ENCODE data around the gene PRR12.
A peak's percentile ranks its signal among the peaks of the same experiment; 100 is the strongest.
"Not testable (repeated sequence)": the region's sequence is repeated elsewhere in the genome, so short reads cannot be mapped to it uniquely, and the experiment has no call there.

Gene PRR12

GRCh38 chr19:49593233-49594113 lies 2.5 kb downstream of the PRR12 start:
- peak; percentile 99 for DNase-seq (ENCODE audit: low spot score)

DNA sequence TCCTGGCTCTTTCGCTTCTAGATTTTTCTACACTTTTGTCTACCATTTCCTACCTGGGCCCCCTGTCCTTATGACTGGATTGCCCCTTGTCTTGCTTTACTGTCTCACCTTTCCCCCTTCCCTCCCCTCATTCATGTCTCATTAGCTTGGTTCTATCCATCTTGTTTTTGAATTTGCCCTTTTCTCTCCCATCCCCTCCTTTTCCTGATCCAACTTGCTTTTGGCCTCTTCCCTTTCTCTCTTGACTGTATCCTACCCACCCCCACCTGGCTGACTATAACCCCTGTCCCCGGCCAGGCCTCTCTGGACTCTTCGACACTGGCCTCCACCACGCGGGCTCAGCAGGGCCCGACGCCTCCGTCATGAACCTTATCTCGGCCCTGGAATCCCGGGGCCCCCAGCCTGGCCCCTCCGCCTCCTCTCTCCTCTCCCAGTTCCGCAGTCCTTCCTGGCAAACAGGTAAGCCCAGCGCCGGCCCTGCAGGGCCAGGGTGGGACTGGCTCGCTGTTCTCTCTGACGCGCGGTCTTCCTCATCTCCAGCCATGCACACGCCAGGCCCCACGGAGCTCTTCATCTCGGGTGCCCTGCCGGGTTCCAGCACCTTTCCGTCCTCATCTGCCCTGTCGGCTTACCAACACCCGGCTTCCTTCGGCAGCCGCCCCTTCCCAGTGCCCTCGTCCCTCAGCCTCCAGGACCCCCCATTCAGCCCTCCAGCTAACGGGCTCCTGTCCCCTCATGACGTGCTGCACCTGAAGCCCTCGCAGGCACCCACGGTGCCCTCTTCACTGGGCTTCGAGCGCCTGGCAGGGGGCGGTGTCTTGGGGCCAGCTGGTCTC lies 3.4 kb downstream of the PRR12 start:
- no peak for DNase-seq (ENCODE audit: low spot score)

DNA sequence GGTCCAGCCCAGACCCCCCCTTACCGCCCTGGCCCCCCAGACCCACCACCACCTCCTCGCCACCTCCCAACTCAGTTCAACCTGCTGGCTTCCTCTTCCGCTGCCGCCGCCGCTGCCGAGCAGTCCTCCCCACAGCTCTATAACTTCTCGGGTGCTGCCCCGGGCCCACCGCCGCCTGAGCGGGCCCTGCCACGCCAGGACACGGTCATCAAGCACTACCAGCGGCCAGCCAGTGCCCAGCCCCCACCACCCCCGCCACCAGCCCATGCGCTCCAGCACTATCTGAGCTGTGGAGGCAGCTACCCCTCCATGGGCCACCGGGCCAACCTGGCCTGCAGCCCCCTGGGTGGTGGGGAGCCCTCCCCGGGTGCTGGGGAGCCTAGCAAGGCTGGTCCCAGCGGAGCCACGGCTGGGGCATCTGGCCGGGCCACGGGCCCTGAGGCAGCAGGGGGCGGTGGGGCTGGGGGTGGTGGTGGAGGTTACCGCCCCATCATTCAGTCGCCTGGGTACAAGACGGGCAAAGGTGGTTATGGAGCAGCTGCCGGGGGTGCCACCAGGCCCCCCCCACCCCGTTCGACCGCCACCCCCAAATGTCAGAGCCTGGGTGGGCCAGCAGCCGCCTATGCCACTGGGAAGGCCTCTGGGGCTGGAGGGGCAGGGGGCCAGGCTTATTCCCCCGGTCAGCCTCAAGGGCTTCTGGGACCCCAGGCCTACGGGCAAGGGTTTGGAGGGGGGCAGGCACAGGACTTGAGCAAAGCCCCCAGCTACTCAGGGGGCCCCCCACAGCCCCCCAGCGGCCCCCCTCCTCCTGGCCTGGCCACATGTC lies 4.2 kb downstream of the PRR12 start:
- DNase-seq (ENCODE audit: low spot score), result no peak

DNA sequence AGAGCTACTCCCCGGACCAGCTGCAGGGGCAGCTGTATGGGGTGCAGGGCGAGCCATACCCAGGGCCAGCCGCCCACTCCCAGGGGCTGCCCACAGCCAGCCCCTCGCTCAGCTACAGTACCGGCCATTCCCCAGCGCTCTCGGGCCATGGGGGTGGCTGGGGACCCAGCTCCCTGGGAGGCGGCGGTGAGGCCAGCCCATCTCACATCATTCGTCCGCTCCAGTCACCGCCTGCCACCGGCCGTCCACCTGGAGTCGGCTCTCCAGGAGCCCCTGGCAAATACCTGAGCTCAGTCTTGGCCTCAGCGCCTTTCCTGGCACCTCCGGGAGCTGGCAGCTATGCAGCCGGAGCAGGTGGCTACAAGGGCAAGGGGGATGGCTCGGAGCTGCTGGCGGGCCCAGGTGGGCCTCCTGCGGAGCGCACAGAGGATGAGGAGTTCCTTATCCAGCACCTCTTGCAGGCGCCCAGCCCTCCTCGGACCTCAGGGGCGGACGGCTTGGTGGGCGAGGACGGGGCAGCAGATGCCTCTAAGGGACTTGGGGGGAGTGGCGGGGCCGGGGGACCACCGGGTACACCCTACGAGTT lies 4.9 kb downstream of the PRR12 start:
- no peak for DNase-seq (ENCODE audit: low spot score)

DNA sequence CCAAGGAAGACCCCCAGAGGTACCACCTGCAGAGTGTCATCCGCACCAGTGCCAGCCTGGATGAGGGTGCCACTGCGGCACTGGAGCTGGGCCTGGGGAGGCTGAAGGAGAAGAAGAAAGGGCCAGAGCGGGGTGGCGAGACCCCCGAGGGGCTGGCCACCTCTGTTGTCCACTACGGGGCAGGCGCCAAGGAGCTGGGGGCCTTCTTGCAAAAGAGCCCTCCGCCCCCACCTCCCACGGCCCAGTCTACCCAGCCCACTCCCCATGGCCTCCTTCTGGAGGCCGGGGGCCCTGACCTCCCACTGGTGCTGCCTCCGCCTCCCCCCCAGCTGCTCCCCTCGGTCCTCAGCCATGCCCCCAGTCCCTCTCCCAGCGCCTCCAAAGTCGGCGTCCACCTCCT lies 5.4 kb downstream of the PRR12 start:
- no peak for DNase-seq (ENCODE audit: low spot score)

GRCh38 chr19:49596954-49597702 lies 6.1 kb downstream of the PRR12 start:
- no peak for DNase-seq (ENCODE audit: low spot score)

- no peak for DNase-seq (ENCODE audit: low spot score)
These were observed 6.7 kb downstream of the PRR12 start for GRCh38 chr19:49597703-49597974.

DNA sequence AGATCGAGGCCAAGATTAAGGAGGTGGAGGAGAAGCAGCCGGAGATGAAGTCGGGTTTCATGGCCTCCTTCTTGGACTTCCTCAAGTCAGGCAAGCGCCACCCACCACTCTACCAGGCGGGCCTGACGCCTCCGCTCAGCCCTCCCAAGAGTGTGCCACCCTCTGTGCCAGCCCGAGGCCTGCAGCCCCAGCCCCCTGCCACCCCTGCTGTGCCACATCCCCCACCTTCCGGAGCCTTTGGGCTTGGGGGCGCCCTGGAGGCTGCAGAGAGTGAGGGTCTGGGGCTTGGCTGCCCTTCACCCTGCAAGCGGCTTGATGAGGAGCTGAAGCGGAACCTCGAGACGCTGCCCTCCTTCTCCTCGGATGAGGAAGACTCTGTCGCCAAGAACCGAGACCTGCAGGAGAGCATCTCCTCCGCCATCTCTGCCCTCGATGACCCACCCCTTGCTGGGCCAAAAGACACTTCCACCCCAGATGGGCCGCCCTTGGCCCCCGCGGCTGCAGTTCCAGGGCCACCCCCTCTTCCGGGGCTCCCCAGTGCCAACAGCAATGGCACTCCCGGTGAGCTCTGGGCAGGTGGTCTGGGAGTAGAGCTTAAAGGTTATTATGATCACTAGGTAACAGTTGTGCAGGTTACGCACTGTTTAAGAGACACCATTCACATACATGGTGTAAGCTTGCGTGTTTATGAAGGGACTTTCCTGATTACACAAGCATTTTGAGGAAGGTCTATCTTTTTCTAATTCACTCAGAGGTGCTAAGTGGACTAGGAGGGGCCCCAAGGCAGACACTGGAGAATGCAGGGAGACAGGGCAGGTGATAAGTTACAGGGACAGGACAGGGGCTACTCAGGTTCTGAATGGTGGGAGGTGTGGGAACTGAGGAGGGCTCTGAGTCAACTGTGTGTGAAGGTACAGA lies 8.7 kb downstream of the PRR12 start:
- no peak for DNase-seq (ENCODE audit: low spot score)

- DNase-seq (ENCODE audit: low spot score), result no peak
These were observed 10.6 kb downstream of the PRR12 start for GRCh38 chr19:49601482-49602038.

DNA sequence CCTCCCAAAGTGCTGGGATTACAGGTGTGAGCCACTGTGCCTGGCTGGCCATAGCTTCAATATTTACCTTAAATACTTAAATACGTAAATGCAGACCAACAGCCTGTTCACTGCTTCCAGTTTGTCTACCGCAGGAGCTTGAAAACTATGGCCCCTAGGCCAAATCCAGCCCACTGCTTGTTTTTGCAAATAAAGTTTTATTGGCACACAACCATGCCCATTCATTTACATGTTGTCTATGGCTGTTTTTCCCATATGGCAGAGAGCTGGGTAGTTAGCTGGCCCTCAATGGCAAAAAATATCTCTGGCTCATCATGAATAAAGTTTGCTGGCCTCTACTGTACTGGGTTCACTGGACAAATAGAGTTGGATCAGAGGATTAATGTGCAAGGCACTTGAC lies 11.8 kb downstream of the PRR12 start:
- DNase-seq (ENCODE audit: low spot score), result no peak

- no peak for DNase-seq (ENCODE audit: low spot score)
These were observed 14.6 kb downstream of the PRR12 start for GRCh38 chr19:49605605-49606004.

- no peak for DNase-seq (ENCODE audit: low spot score)
These were observed 18.6 kb downstream of the PRR12 start for GRCh38 chr19:49609499-49610092.

DNA sequence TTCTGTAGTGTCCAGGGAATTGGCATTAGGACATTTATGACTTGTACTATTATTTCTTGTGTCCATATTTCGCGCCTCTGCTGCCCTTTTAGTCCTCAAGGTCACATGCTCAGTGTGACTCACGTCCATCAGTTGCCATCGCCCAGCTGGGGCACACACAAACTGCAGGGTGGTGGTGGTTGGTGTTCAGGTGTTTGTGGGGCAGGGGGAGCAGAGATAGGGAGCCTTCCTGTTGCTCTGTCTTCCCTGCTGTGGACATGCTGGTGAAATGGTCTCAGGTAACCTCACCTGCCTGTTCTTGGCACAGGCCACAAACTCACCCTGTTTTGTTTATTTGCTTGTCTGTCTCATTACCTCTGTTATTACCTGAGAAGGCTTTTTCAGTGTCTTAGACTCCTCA lies 22.4 kb downstream of the PRR12 start:
- DNase-seq (ENCODE audit: low spot score), result peak; percentile 32

DNA sequence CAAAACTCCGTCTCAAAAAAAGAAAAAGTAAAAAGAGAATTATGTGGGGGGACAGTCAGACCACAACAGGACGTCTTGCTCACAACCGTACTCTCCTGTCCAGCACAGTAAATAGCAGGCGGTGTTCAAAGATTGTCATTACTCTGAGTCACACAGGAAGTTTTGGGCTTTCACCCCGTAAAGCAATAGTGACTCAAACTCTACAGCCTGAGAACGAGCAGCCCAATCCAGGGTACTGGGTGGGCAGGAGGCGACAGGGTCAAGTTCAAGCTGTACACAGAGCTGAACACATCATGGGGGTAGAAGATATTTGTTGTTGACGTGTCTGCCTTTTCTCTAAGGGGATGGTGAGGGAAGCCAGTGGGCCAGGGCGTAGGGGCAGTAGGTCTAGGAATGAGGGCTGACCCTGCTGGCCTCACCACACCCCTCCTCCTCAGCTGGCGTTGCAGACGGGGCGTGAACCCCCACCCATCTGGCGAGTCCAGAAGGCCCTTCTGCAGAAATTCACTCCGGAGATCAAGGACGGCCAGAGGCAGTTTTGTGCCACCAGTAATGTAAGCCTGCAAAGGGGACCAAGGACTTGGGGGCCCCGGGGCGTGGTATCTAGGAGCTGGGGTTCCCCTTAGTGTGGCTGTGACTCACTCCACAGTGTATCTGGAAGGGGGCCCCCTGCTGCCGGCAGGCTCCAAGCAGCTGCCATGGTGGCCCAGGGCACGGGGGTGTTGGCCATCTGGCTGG lies 23.3 kb downstream of the PRR12 start:
- peak; percentile 82 for DNase-seq (ENCODE audit: low spot score)

DNA sequence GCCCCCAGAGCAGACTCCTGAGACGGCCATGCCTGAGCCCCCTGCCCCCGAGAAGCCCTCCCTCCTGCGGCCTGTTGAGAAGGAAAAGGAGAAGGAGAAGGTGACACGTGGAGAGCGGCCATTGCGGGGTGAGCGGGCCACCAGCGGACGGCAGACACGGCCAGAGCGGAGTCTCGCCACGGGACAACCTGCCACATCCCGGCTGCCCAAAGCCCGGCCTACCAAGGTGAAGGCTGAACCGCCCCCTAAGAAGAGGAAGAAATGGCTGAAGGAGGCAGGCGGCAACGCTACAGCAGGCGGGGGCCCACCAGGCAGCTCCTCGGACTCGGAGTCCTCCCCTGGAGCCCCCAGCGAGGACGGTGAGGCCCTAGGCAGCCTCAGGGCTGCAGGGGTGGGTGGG lies 24.9 kb downstream of the PRR12 start:
- no peak for DNase-seq (ENCODE audit: low spot score)

DNA sequence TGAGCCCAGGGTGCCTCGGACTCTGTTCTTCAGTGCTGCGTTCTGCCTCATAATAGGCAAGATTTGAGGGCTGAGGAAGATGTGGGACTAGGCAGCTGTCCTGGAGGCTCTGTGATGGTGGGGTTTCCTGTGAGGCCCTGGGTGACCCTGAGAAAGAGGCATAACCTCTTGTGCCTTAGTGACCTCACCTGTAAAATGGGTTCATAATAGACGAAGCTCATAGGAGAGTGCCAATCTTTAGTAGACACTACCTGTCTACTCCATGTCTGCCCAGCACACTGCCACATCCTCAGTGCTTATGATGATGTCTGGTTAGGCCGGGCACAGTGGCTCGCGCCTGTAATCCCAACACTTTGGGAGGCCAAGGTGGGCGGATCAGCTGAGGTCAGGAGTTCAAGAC lies 25.6 kb downstream of the PRR12 start:
- DNase-seq (ENCODE audit: low spot score), result no peak

GRCh38 chr19:49616945-49617344 lies 26.0 kb downstream of the PRR12 start:
- no peak for DNase-seq (ENCODE audit: low spot score)

DNA sequence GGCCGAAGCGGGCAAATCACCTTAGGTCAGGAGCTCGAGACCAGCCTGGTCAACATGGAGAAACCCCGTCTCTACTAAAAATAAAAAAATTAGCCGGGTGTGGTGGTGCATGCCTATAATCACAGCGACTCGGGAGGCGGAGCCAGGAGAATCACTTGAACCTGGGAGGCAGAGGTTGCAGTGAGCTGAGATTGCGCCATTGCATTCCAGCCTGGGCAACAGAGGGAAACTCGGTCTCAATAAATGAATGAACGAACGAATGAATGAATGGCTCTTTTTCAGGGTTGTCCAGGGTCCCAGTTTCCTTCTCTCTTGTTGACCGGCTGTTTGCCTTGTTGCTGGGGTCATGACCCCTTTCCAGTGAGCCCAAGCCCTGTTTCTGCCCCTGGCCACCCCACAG lies 26.9 kb downstream of the PRR12 start:
- DNase-seq (ENCODE audit: low spot score), result not testable (repeated sequence)
